ENCODE data around the gene ZNF837. TPM values are rescaled to one million over a fixed set of nuclear protein-coding genes. Genes with fewer than 3 reads are reported as not detected.

ZNF837 gene
- total RNA-seq, 2 donors from 2014 or later, result 1.6 to 3.9 TPM

- H3K4me1 ChIP-seq (ENCODE audit: control insufficient read depth in 1 of 2, low read depth in 2 of 2), result peaks cover 7 to 15% of the 10 kb centered on the region in 2 donors
- no peak overlapping the region for H3K27ac ChIP-seq
- TF ChIP-seq CTCF (IDR thresholded peaks at IDR 0.05), result no peak
- no peak overlapping the region for H3K4me3 ChIP-seq
- no peak for ATAC-seq (ENCODE audit: insufficient number of reproducible peaks, low FRiP score, low read depth)
- H3K9me3 ChIP-seq, result no peaks in the 10 kb centered on the region
- no peak for DNase-seq (ENCODE audit: low spot score)
- H3K36me3 ChIP-seq, result peaks cover 16% of the 10 kb centered on the region
- no peaks in the 10 kb centered on the region for H3K27me3 ChIP-seq (replicated peaks; ENCODE audit: insufficient read depth)
Observed at GRCh38 chr19:58398087-58398486, 17.3 kb upstream of the ZNF837 start.

GRCh38 chr19:58397533-58398037 lies 16.8 kb upstream of the ZNF837 start:
- no peak overlapping the region for H3K27ac ChIP-seq
- H3K36me3 ChIP-seq, result peaks cover 21% of the 10 kb centered on the region
- no peaks in the 10 kb centered on the region for H3K9me3 ChIP-seq
- H3K27me3 ChIP-seq (replicated peaks; ENCODE audit: insufficient read depth), result no peaks in the 10 kb centered on the region
- H3K4me1 ChIP-seq (ENCODE audit: control insufficient read depth in 1 of 2, low read depth in 2 of 2), result peaks cover 7 to 15% of the 10 kb centered on the region in 2 donors
- no peak overlapping the region for H3K4me3 ChIP-seq
- ATAC-seq (ENCODE audit: insufficient number of reproducible peaks, low FRiP score, low read depth) (no peak), DNase-seq (ENCODE audit: low spot score) (no peak)
- no peak for TF ChIP-seq CTCF (IDR thresholded peaks at IDR 0.05)

GRCh38 chr19:58396691-58397532 lies 16.1 kb upstream of the ZNF837 start:
- TF ChIP-seq CTCF (IDR thresholded peaks at IDR 0.05), result no peak
- DNase-seq (ENCODE audit: low spot score) (no peak), ATAC-seq (ENCODE audit: insufficient number of reproducible peaks, low FRiP score, low read depth) (no peak)
- H3K4me1 ChIP-seq (ENCODE audit: control insufficient read depth in 1 of 2, low read depth in 2 of 2), result peaks cover 7 to 13% of the 10 kb centered on the region in 2 donors
- H3K27me3 ChIP-seq (replicated peaks; ENCODE audit: insufficient read depth), result no peaks in the 10 kb centered on the region
- no peak overlapping the region for H3K27ac ChIP-seq
- no peak overlapping the region for H3K4me3 ChIP-seq
- H3K9me3 ChIP-seq, result no peaks in the 10 kb centered on the region
- H3K36me3 ChIP-seq, result peaks cover 27% of the 10 kb centered on the region

GRCh38 chr19:58395979-58396627 lies 15.3 kb upstream of the ZNF837 start:
- Histone ChIP-seq H3K27me3 (replicated peaks; ENCODE audit: insufficient read depth) (no peaks in the 10 kb centered on the region), H3K4me1 (ENCODE audit: control insufficient read depth in 1 of 2, low read depth in 2 of 2) (peaks cover 7 to 9% of the 10 kb centered on the region in 2 donors), H3K27ac (no peak overlapping the region), H3K36me3 (peaks cover 35% of the 10 kb centered on the region), H3K9me3 (no peaks in the 10 kb centered on the region), H3K4me3 (no peak overlapping the region)
- no peak for TF ChIP-seq CTCF (IDR thresholded peaks at IDR 0.05)
- DNase-seq (ENCODE audit: low spot score), result no peak
- no peak for ATAC-seq (ENCODE audit: insufficient number of reproducible peaks, low FRiP score, low read depth)
